Measurements from ENCODE around the gene PCED1A. TPM values are rescaled to one million over a fixed set of nuclear protein-coding genes. Genes with fewer than 3 reads are reported as not detected.

The PCED1A gene
- total and polyA plus RNA-seq, 8 donors = 12.1 to 110 (median 15.6) TPM

DNA sequence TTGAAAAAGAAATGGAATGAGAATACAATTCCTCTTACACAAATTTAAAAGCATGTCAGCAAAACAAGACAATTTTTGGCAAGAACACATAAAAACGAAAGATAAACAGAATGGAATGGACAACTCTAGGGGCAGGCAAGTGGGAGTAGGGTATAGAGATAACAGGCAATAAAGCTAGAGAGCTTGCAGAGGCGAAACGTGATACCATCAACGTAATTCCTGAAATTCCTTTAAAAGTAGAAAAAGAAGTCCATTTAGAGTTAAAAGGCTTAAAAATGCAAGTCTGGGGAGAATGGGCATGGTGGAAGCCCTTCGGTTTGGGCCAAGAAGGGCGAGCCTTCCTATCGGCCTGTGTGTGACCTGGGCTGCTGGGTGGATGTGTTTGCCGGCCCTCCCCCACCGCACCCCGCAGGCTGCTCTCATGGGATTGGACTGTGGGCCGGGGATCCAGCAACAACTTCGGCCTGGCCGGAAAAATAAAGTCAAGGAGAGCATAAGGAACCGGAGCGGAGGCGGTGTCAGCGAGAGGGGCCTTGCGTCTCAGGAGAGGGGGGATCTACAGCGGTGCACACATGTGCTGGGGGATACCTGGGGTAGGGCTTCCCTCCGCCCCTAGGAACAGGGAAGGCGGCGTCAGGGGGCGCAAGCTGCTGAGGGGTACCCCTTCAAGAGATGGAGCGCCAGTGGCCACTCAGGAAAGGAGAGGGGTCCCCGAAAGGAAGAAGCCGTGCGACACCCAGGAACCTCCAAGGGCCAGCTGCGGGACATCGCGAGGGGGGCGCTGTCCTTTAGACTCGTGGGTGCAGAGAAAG is 20.2 kb downstream of the PCED1A start:
- FAIRE-seq = no peak

DNA sequence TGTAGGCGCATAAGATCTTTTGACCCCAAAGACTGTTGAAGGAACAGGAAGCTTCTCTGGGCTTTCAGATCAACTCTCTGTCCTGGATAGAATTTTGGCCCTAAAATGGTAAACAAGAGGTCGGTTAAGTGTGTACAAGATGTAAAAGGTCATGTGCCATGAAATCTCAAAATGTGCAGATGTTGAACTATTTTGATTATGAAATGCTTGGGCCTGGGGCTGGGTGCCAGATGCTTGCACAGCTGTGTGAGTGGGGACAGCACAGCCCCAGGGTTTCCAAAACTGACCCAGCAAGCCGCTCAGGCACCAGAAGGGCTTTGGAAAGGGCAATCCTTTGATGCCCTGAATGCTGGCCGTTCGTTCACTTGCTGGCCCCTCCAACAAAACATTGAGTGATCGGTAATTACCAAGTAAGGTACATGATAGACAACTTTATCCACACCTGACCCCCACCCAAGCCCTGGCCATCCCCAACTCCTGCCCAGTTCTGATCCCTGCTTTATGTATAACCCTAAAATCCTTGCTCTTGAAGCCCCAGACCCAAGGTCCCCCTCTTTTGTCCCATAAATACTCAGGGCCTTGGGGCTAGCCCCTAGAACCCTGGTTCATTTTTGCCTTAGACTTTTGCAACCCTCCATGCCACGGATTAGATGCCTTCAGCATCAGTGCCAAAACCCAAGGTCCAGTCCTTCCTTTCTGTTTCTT is 22.4 kb downstream of the PCED1A start:
- DNase-seq = no peak
- no peak for FAIRE-seq

More for the DNA sequence above, 20.2 kb downstream of the PCED1A start:
- intact Hi-C loops (cut with DNase I) = no loop called here
- Histone ChIP-seq H3K4me3 (no peak overlapping the region), H3K27me3 (no peaks in the 10 kb centered on the region), H3K4me1 (no peaks in the 10 kb centered on the region), H3K36me3 (no peaks in the 10 kb centered on the region), H3K27ac (no peak overlapping the region), H3K9me3 (no peaks in the 10 kb centered on the region)
- TF ChIP-seq, protein P1, sequence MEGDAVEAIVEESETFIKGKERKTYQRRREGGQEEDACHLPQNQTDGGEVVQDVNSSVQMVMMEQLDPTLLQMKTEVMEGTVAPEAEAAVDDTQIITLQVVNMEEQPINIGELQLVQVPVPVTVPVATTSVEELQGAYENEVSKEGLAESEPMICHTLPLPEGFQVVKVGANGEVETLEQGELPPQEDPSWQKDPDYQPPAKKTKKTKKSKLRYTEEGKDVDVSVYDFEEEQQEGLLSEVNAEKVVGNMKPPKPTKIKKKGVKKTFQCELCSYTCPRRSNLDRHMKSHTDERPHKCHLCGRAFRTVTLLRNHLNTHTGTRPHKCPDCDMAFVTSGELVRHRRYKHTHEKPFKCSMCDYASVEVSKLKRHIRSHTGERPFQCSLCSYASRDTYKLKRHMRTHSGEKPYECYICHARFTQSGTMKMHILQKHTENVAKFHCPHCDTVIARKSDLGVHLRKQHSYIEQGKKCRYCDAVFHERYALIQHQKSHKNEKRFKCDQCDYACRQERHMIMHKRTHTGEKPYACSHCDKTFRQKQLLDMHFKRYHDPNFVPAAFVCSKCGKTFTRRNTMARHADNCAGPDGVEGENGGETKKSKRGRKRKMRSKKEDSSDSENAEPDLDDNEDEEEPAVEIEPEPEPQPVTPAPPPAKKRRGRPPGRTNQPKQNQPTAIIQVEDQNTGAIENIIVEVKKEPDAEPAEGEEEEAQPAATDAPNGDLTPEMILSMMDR (IDR thresholded peaks at IDR 0.05) = no peak
- 24 to 30% methylated on average over 31 to 32 of the region's 32 CpGs for WGBS, 2 donors
- ATAC-seq = peak in 2 of 4 donors; percentile 21
- peak in 1 of 6 donors; percentile 32 for DNase-seq

DNA sequence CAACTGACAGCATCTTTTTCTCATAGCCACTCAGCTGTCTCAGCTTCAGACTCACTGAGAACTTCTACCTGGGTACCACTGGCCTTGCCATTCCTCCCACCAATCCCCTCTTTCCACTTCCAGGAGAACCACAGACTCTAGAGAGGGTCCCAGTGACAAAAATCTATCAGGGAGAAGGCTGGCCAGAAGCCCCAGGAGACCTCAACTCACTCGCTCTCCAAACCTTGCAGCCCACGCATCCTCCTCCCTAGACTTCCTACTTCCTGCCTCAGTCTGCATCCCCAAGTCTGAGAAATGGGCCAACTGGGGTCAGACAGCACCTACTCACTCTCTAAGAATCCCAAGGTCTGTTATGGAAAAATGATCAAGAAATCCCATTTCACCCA is 23.1 kb downstream of the PCED1A start:
- TF ChIP-seq, protein P1 (IDR thresholded peaks at IDR 0.05) = no peak
- H3K27ac ChIP-seq = no peak overlapping the region
- intact Hi-C loops (cut with DNase I) = no loop called here
- ATAC-seq (no peak), DNase-seq (no peak), FAIRE-seq (no peak)
- peaks cover 0 to 2% (median 0%) of the 10 kb centered on the region in 4 donors for H3K27me3 ChIP-seq
- no peaks in the 10 kb centered on the region for H3K36me3 ChIP-seq
- 88 to 95% methylated on average over 2 of the region's 2 CpGs for WGBS, 2 donors
- H3K9me3 ChIP-seq = no peaks in the 10 kb centered on the region
- H3K4me3 ChIP-seq = no peak overlapping the region
- no peaks in the 10 kb centered on the region for H3K4me1 ChIP-seq

More for the DNA sequence above, 22.4 kb downstream of the PCED1A start:
- 71 to 77% methylated on average over 7 of the region's 7 CpGs for WGBS, 2 donors
- Histone ChIP-seq H3K27ac (no peak overlapping the region), H3K36me3 (no peaks in the 10 kb centered on the region), H3K9me3 (no peaks in the 10 kb centered on the region), H3K4me1 (no peaks in the 10 kb centered on the region), H3K27me3 (no peaks in the 10 kb centered on the region), H3K4me3 (no peak overlapping the region)
- intact Hi-C loops (cut with DNase I) = no loop called here
- TF ChIP-seq, protein P1 (IDR thresholded peaks at IDR 0.05) = no peak
- ATAC-seq = no peak

DNA sequence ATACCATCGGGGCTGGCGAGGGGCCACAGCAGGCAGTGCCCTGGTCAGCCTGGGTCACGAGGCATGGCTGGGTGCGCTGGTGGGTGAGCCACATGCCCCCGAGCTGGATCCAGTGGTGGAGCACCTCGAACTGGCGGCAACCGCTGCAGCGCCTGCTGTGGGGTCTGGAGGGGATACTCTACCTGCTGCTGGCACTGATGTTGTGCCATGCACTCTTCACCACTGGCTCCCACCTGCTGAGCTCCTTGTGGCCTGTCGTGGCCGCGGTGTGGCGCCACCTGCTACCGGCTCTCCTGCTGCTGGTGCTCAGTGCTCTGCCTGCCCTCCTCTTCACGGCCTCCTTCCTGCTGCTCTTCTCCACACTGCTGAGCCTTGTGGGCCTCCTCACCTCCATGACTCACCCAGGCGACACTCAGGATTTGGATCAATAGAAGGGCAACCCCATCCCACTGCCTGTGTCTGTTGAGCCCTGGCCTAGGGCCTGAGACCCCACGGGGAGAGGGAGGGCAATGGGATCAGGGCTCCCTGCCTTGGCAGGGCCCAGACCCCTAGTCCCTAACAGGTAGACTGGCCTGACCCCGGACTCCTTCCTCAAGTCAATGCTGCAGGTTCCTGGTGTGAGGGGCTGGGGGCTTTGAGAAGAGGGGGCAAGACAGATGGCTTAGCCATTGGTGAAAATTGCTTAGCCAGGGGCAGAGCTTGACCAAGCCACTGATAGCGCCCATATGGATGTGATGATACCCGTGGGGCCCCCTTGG is 23.7 kb downstream of the PCED1A start:
- DNase-seq = peak in 1 of 6 donors; percentile 62
- no peak for FAIRE-seq
- TF ChIP-seq, protein P1 (IDR thresholded peaks at IDR 0.05) = no peak
- Histone ChIP-seq H3K27me3 (peaks cover 0 to 7% (median 0%) of the 10 kb centered on the region in 4 donors), H3K9me3 (no peaks in the 10 kb centered on the region), H3K4me1 (no peaks in the 10 kb centered on the region), H3K36me3 (no peaks in the 10 kb centered on the region), H3K27ac (no peak overlapping the region), H3K4me3 (no peak overlapping the region)
- WGBS, 2 donors = 64 to 70% methylated on average over 20 of the region's 20 CpGs
- no peak for ATAC-seq
- intact Hi-C loops (cut with DNase I) = no loop called here
